HG03520 (cell line): Measurements from ENCODE around the gene TMEM178A.
A peak's percentile ranks its signal among the peaks of the same experiment; 100 is the strongest.
"Not testable (repeated sequence)": the region's sequence is repeated elsewhere in the genome, so short reads cannot be mapped to it uniquely, and the experiment has no call there.

ENCODE experiments used
- ATAC-seq: cut with Tn5 transposase; IDR thresholded peaks from one replicate; pipeline ENCODE4 v1.9.1; 2021; ENCODE audit warnings: mild to moderate bottlenecking, moderate library complexity; ENCODE audit not compliant: unreplicated experiment

The TMEM178A gene

DNA sequence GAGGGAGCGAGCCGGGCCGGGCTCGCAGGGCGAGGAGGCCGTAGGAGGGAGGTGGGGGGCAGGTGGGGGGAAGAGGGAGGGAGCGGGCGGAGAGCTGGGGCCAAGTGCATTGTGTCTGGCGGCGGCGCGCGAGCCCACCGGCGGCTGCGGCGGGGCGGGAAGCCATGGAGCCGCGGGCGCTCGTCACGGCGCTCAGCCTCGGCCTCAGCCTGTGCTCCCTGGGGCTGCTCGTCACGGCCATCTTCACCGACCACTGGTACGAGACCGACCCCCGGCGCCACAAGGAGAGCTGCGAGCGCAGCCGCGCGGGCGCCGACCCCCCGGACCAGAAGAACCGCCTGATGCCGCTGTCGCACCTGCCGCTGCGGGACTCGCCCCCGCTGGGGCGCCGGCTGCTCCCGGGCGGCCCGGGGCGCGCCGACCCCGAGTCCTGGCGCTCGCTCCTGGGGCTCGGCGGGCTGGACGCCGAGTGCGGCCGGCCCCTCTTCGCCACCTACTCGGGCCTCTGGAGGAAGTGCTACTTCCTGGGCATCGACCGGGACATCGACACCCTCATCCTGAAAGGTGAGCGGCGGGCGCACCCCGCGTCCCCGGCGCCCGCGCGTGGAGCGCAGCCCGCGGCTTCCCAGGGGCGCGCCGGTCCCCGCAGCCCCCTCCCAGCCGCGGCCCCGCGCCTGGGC lies at the start of gene TMEM178A:
TSS of gene TMEM178A (plus strand) at position 107 of the 680 bp plus-strand sequence. CDS start at position 165, 58 bp downstream.
- no peak for ATAC-seq

DNA sequence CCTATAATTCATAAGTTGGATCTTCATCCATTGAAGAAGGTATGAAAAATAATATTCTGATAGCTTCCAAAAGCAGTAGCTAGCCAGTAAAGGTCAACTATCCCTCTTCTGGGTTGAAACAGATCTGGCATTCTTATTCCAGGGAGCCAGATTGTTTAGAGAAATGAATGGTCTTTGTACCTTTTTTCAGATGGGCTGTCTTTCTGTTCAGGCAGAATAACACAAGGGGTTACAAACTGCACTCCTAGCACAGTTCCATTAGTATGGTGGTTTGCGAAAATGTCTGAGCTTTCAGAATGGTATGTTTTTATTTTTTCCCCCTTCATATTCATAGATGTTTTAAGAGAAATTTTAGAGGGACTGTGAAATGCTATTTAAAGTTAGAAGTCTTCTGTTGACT lies 47.5 kb upstream of the TMEM178A start:
- ATAC-seq = no peak

GRCh38 chr2:39618736-39619135 lies 47.0 kb upstream of the TMEM178A start:
- ATAC-seq = no peak

DNA sequence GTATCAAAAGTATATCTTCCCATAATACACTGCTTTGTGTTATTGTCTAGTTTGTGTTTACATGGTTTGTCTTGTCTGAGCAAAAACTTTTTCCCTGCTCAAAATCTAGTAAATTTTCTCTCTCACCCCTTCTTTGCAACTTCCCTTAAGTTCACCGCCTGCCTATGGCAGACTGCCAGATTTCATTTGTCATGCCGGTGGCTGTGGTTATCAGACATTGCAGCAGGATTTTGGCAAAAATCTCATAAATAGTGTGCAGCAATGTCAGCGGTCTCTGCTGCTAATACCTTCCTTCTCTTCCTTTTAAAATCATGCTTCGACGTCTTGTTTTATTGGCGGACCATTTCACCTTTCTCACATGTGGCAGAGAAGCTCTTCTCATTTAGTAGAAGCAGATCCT lies 45.6 kb upstream of the TMEM178A start:
- ATAC-seq = no peak

DNA sequence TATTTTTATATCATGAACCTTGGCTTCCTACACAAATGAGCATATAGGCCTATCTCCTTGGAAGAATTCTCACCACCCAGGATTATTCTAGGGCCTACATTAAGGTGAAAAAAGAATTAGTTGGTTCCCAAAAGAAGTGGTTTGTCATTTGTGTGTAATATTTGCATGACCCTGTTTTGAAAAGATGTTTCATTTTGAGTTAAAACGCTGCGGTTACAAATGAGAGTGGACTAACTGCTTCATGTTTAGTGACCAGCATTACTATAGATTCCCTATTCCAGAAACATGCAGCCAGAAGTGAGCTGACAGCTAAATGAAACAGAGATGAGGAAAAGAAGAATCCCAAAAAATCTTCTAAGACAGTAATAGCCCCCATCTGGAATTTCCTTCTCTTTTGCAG lies 44.1 kb upstream of the TMEM178A start:
- peak; percentile 55 for ATAC-seq

- no peak for ATAC-seq
Observed at GRCh38 chr2:39622860-39623259, 42.9 kb upstream of the TMEM178A start.

- no peak for ATAC-seq
Observed at GRCh38 chr2:39623917-39624316, 41.8 kb upstream of the TMEM178A start.

- no peak for ATAC-seq
Observed at GRCh38 chr2:39625193-39625926, 40.4 kb upstream of the TMEM178A start.

DNA sequence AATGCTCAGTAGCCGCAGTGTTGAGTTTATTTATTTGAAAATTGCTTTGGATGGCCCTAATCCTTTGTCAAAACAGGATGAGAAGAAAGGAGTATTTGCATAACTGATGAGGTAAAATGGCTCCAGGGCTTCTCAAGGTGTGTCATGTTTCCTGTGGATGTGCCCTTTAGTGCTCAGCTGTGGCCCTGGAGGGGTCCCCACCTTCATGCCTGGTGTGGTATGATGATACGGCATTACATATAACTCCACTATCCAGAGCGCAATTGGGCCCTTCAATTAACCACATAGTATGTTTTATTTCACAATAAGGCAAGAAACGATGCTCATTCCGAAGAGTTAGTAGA lies 39.8 kb upstream of the TMEM178A start:
- no peak for ATAC-seq

- not testable (repeated sequence) for ATAC-seq
Observed at GRCh38 chr2:39628346-39628745, 37.4 kb upstream of the TMEM178A start.

- ATAC-seq = no peak
Observed at GRCh38 chr2:39629646-39630045, 36.1 kb upstream of the TMEM178A start.

GRCh38 chr2:39631256-39631655 lies 34.5 kb upstream of the TMEM178A start:
- ATAC-seq = no peak

DNA sequence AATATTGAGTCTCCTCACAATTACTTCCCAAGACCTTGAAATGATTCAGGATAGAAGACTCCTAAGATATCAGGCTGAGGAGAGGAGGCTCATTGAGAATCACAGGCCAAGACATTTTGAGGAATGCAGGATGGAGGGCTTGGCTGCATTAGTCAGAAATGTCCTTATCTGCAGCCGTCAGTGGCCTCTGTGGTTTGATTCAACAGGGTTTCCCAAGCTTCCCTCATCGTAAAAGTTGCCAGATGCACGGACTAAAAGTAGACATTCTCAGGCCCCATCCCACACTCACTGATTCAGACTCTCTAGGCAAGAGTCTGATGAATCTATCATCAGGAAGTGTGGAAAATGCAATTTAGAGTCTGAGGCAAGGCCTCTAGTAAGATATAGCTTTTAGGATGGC lies 34.0 kb upstream of the TMEM178A start:
- no peak for ATAC-seq

GRCh38 chr2:39632876-39633275 lies 32.8 kb upstream of the TMEM178A start:
- ATAC-seq = no peak

DNA sequence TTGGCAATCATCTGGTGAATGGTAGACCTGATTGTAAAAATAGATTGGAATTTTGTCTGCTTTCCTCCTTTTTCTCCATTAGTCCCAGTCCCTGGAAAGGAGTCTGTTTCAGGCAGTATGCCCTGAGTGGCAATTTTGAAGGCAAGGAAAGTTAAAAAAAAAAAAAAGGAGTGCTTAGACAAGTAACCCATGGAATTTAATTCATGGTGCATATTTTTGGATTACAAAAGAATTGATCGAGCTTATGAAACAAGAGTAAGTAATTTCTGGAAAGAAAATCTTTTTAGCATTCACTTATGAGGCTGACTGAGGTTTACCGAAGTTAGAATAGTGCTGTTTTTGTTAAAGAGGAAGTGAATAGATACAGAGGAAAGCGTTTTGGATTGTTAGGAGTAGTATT lies 29.4 kb upstream of the TMEM178A start:
- ATAC-seq = no peak

DNA sequence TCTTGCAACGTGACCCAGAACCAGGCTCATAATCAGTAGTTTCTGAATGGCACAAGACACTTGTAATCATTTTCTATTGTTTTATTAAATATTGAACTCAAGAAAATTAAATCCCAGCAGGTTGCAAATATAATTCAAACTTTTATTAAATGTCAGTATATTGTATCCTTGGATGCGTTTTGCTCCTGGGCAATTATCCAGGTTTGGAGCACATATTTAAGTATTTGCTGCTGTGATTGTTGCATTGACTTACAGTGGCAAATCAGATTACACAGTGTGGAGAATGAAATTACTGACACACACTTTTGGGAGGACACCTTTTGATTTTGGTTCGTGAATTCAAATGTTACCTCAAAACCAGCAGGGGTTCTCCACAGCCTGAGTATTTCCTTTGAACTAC lies 27.1 kb upstream of the TMEM178A start:
- ATAC-seq = no peak

- ATAC-seq = no peak
Observed at GRCh38 chr2:39640107-39640506, 25.6 kb upstream of the TMEM178A start.

GRCh38 chr2:39640681-39641080 lies 25.0 kb upstream of the TMEM178A start:
- no peak for ATAC-seq

DNA sequence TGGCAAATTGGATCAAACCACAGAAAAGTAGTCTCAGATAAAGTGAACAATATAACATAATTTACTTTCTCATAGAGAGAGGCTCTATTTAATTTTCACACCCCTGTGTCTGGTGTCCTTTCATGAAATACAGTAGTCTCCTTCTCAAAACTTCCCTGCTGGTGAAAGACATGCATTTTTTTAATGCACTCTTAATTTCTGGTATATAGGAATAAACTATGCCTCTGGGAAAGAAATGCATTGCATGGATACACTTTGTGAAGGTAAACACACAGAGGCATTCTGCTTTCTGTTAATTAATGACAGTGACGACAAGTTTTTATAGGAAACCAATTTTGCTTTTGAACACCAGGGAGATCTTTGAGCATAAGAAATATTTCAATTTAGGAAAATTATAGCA lies 24.1 kb upstream of the TMEM178A start:
- no peak for ATAC-seq

DNA sequence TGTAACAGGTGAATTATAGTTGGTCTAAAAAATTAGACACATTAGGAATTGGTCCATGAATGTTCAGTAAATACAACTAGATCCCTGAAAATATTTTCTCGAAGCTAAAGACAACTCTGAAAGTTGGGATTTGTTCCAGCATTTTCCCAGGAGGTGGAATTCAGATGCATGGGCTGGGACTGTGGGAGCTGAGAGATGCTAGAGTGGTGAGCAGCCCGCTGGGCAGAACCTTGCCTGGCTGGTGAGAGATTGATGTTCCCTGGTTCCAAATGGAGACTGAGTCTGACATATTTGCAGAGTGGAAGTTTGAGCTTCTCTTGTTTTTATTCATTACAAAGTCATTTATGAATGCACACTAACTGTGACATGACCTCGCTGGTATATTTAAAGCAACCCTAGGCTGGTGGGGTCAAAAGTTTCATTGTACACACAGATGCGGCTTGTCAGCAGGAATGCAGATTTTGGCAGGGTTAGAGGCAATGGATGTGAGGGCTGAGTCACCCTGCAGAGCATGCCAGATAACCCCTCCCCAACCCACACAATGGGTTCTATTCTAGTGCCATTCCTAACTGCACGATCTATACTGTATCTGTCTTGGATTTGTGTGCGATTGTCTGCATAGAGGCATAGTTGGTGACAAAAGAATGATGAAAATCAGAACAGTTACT lies 23.5 kb upstream of the TMEM178A start:
- no peak for ATAC-seq

DNA sequence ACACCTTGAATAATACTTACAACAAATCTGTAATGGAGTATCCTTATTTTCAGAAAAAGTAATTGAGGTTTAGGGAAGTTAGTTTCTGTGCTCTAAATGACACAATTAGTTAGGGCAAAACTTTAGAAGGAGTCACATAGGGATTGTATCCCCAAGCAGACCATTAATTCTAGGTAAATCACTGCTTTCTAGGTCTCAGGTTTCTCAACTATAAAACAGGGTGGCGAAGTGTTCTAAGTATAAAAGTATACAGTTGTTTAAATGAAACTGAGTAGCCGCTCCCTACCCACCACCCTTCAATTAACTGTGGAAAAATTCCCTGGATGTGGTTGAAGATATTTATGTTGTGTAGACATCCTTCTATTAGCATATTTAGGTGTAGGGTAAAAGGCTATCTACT lies 19.9 kb upstream of the TMEM178A start:
- ATAC-seq = no peak

DNA sequence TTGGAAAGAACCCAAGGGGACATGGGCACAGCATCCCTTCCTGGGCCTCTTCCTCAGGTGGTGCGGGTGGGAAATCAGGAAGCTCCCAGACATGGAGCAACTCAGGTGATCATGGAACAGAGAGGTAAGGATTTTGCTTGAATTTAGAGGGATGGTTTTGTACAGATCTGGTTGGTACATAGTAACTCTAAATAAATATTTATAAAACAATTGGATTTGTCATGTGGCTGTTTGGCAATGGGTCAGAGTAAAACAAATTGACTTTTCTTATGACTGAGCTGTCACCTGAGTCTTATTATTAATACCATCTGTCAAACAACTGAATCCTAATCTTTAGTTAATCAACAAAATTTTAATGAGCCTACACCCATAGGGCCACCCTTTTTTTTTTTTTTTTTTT lies 19.4 kb upstream of the TMEM178A start:
- ATAC-seq = no peak
